Fibroblast of lung (primary cell): Measurements from ENCODE around the gene RAB36.

ENCODE experiments used
- CTCF ChIP-seq, 2 donors: IDR thresholded peaks in 1 of 2; conservative IDR thresholded peaks in 1 of 2; 1 replicate in 1 of 2; 2 replicates in 1 of 2; pipeline ENCODE4 v1.5.1; 2011 to 2012; ENCODE audit warnings: low read length in 2 of 2, control low read depth in 1 of 2, inconsistent platforms in 1 of 2, low read depth in 1 of 2, mild to moderate bottlenecking in 1 of 2
- EZH2 ChIP-seq: IDR thresholded peaks from 2 replicates; pipeline ENCODE4 v1.5.1; 2012; ENCODE audit warnings: low read length, control low read depth, mild to moderate bottlenecking; ENCODE audit errors: missing control alignments

DNA sequence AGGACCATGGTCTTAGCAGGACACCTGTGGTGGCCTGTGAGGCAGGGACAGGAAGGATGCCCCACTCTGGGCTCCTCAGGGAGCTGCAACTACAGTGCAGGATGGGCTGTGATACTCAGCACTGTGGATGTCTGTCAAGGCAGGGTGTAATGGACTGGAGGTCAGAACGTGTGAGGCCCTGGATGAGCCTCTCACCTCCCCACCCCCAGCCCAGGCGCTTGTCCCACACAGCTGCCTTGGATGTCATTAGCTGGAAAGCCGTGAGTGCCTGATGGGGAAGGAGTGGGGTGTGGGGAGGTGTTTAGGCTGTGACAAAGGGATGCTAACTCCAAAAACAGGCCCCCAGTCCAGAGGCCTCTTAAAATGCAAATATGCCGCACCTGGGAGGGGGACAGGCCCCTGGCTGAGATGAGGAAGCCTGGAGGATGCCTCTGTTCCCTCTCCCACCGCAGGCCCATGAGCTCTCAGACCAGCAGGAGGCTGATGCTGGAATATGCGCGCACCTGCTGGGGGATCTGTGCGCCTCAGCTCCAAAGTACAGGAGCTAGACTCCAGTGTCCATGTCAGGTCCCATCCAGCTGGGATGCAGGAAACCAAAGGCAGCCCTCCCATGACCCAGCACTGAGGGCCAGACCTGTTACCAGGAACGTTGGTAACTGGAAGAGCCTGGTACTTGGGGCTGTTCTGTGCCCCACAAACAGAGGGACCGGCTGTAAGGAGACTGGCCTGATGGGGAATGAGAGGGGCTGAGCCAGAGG lies 28.6 kb upstream of the RAB36 start:
- TF ChIP-seq EZH2, result no peak
- TF ChIP-seq CTCF (conservative IDR thresholded peaks at IDR 0.05 in 1 of 2, IDR thresholded peaks at IDR 0.05 in 1 of 2; ENCODE audit: low read depth in 1 of 2, low read length in 2 of 2), result no peak
